OCI-LY1 (cell line): Measurements from ENCODE around the gene CIPC.

ENCODE experiments used
- CTCF ChIP-seq: fragments of 200-600 bp; sonication (generic), shearing (Covaris generic); IDR thresholded peaks from 2 replicates; pipeline ENCODE4 v1.5.1; 2017; ENCODE audit warnings: mild to moderate bottlenecking, antibody characterized with exemption, low read length, moderate library complexity, mixed read lengths
- EZH2 ChIP-seq: fragments of 200-600 bp; sonication (generic), shearing (Covaris generic); IDR thresholded peaks from 2 replicates; pipeline ENCODE4 v1.8.0; 2017; ENCODE audit warnings: borderline replicate concordance, mixed run types, mild to moderate bottlenecking, antibody characterized with exemption, low read length, moderate library complexity, mixed read lengths

- TF ChIP-seq CTCF (peak; percentile 8; the same call in 1 of the 2 replicates), EZH2 (no peak)
Measured at GRCh38 chr14:77125281-77125801, 27.3 kb downstream of the CIPC start.
